T1000 (cell line): ENCODE data around the gene SPP2.

Experiments used
- DNase-seq: peaks from one replicate; lab custom pipeline; 2025; ENCODE audit warnings: mixed read lengths; lab: John Stamatoyannopoulos, UW

SPP2 gene

DNA sequence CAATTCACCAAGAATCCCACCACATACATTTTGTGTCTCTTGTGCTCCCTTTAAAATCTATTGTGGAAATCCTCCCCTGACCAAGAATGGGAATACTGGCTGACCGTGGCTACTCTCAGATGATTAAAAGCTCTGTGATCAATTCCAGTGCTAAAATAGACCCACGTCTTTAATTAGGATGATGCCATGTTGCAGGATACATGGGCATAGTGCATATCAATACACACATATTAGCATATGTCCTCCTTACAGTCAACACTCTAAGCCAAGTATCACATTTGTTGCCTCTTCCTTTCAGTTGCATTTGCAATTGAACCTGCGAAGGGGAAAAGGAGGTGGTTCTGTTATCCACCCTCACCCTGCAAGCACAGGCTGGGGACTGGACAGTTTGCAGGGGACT lies 41.8 kb downstream of the SPP2 start:
- DNase-seq = no peak

DNA sequence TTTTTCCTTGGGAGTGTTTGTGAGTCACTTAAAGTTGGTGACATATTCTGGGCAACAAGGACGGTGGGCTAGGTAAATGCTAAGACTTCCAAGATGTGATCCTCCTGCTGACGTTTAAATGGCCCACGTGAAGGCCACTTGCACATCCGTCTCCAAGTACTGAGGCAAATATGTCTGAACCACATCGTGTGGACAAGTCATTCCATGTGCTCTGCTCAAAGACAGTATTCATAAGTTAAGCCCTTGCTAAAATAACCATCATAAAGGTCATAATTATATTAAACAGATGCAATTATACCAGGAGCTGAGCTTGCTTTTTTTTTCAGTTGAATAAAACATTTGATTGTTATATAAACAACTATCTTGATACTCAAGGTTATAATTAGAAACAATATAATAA lies 44.8 kb downstream of the SPP2 start:
- DNase-seq = no peak

- DNase-seq = no peak
These were observed 45.7 kb downstream of the SPP2 start for GRCh38 chr2:234096164-234096563.

DNA sequence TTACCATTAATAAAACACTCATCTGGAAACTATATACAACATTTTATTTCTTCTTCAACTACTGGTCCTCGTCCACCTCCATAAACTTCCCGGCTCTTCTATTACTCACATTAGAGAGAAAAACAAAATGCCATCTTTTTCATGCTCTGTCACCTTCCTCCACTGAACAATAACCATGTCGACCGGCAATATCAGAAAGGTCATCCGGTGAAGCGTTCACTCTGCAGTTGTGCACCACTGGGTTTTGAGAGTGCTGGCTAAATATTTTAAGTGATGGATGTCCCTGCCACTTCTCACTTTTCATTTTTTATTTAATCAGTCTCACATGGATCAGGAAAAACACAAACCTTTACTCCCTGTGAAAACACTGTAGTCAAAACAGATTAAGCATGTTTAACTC lies 48.2 kb downstream of the SPP2 start:
- no peak for DNase-seq

DNA sequence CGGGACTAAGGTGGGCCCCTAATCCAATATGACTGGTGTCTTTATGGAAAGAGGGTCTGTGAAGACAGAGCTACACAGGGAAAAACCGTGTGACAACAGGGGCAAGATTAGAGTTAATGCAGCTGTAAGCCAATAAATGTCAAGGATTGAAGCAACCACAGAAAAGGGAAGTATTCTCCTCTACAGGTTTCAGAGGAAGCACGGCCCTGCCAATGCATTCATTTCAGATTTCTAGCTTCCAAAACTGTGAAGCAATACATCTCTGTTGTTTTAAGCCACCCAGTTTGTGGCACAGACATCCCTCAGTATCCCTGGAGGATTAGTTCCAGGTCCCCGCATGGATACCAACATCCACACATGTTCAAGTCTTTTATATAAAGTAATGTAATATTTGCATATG lies 48.8 kb downstream of the SPP2 start:
- no peak for DNase-seq

- DNase-seq = no peak
These were observed 50.2 kb downstream of the SPP2 start for GRCh38 chr2:234100686-234101085.

DNA sequence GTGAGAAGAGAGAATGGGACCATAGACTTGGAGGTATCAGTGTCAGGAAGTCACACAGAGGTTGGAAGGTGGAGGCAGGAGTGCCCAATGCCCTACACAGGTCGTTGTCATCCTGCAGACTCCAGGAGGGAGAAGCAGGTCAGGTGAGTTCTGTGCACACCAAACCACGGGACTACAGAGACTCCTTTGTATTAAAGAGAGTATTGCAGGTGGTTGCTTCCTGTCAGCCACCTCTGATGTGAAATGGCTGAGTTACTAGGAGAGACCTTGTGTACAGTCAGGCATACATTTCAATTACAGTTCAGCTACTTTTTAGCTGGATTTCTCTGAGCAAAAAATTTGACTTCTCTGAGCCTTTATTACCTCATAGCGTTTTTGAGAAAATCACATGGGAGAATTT lies 51.6 kb downstream of the SPP2 start:
- DNase-seq = no peak

GRCh38 chr2:234107861-234108260 lies 57.4 kb downstream of the SPP2 start:
- no peak for DNase-seq

DNA sequence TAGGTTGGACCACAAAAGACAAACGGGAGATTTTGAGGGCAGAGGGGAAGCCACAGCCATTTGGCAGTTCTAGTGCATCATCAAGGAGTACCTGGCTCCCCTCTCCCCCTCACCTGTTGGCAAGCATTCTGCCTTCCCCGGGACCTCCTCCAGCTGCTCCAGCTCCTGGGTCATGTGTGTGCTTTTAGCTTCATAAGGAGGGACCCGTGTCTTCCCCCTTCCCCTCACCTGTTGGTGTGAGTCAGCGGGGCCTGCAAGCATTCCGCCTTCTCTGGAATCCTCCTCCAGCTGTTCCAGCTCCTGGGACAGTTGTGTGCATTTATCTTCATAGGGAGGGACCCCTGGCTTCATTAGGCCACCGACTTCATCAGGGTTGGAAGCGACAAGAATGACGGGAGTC lies 58.8 kb downstream of the SPP2 start:
- no peak for DNase-seq

- no peak for DNase-seq
These were observed 59.7 kb downstream of the SPP2 start for GRCh38 chr2:234110219-234110618.

- peak; percentile 48 for DNase-seq
These were observed 61.0 kb downstream of the SPP2 start for GRCh38 chr2:234111523-234111922.

GRCh38 chr2:234116010-234116409 lies 65.5 kb downstream of the SPP2 start:
- DNase-seq = no peak

DNA sequence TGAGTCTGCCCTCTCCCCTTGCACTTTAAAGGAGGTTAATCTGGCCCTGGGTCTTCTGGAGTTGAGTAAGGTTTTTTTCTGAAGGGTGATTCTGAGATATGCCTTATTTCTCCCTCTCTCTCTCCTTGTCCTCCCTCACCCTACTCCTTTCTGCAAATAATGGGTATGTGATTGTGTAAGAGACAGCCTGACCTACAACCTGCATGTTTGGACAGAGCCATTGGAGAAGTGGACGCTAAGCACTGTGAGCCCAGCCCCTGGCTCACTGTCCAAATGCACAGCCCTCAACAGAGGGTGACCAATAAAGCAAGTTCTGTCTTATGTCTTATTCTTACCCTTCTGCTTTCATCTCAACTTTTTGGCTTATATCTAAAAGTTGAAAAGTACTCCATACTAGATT lies 71.5 kb downstream of the SPP2 start:
- DNase-seq = no peak

DNA sequence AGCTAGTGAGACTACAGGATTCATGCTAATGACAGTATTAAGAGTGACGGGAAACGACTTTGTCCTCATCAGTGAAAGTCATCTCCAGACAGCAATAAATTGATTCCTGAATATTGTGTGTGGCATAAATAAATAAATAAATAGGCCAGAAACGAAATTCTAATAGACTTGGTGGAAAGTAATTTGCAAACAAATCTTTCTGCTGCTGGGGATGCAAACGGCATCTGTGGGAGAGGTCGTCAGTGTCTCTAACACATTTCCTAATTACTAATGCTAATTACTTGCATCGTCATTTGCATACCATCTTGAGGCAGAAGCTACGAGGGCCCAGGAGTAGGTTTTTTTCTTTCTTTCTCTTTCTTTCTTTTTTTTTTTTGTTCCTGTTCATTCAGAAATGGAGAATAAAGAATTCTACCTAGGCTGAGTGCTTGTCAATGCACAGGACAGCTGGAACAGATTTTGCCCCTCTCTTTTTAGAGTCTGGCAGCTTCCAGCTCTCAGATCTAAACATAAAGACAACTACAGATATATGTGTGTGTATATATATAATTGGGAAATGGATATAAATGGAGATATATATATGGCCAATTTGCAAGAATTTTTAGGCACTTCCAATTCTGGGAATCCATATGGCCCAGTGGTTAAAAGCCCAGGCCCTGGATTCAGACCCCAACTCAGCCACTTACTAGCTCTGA lies 75.1 kb downstream of the SPP2 start:
- no peak for DNase-seq

- no peak for DNase-seq
These were observed 75.6 kb downstream of the SPP2 start for GRCh38 chr2:234126146-234126470.
